Tibial nerve (tissue), 4 donors: ENCODE data around the gene DNAJB7. TPM values are rescaled to one million over a fixed set of nuclear protein-coding genes. Genes with fewer than 3 reads are reported as not detected.

Experiments used
- DNase-seq, 2 donors: peaks; one replicate each; pipeline ENCODE4 v3.0.0-alpha.2; 2019; ENCODE audit warnings: low spot score in 2 of 2
- H3K27ac ChIP-seq, 4 donors: fragments of 200-600 bp; sonication (generic) in 3 of 4; one replicate each; pipeline ENCODE4 v1.5.1; 2017 to 2019; ENCODE audit warnings: mild to moderate bottlenecking in 1 of 4
- H3K27me3 ChIP-seq, 2 donors: fragments of 200-600 bp; sonication (generic) in 1 of 2; one replicate each; pipeline versions ENCODE4 v1.5.1 to v1.6.0; 2017 to 2019
- H3K36me3 ChIP-seq, 3 donors: fragments of 200-600 bp; sonication (generic); one replicate each; pipeline ENCODE4 v1.5.1; 2018 to 2019
- H3K4me1 ChIP-seq, 4 donors: fragments of 200-600 bp; sonication (generic) in 3 of 4; one replicate each; pipeline ENCODE4 v1.5.1; 2017 to 2019
- H3K4me3 ChIP-seq, 4 donors: fragments of 200-600 bp; sonication (generic) in 3 of 4; one replicate each; pipeline ENCODE4 v1.5.1; 2017 to 2019; ENCODE audit warnings: mild to moderate bottlenecking in 1 of 4, moderate library complexity in 1 of 4
- H3K9me3 ChIP-seq, 4 donors: fragments of 200-600 bp; sonication (generic) in 3 of 4; one replicate each; pipeline ENCODE4 v1.5.1; 2017 to 2019
- CTCF ChIP-seq, 5 experiments: fragments of 200-600 bp in 3 of 5; fragments of 450-650 bp in 2 of 5; sonication (generic) in 3 of 5; IDR thresholded peaks; one replicate each; pipeline ENCODE4 v1.5.1; 2016 to 2019; ENCODE audit warnings: antibody characterized with exemption in 5 of 5, mild to moderate bottlenecking in 3 of 5, moderate library complexity in 2 of 5
- EP300 ChIP-seq, 2 donors: sonication (generic); formaldehyde crosslinking; IDR thresholded peaks; one replicate each; pipeline ENCODE4 v1.6.1; 2017; ENCODE audit warnings: antibody characterized with exemption in 2 of 2, mild to moderate bottlenecking in 1 of 2
- POLR2A ChIP-seq, 2 donors: fragments of 450-650 bp; IDR thresholded peaks; one replicate each; pipeline ENCODE4 v1.6.1; 2017; ENCODE audit warnings: antibody characterized with exemption in 2 of 2, mild to moderate bottlenecking in 2 of 2, moderate library complexity in 2 of 2
- WGBS, 2 donors: methylation state at CpG; one replicate each; pipeline ENCODE4 v1.1.5; 2018; 5-methylcytosine and 5-hydroxymethylcytosine counted together
- total RNA-seq, 4 donors: library from RNA; depleted of rRNA; stranded (reverse); fragments of >200 nt; gene quantifications; one replicate each; pipeline ENCODE4 v1.1.0, GENCODE V29; 2016

DNAJB7 gene
- total RNA-seq, 4 donors from 2014 or later: not detected

- DNase-seq: no peak
- H3K36me3 ChIP-seq: peaks cover 0 to 74% (median 6%) of the 10 kb centered on the region in 3 donors
- H3K4me1 ChIP-seq: peaks cover 0 to 4% (median 0%) of the 10 kb centered on the region in 4 donors
- 86 to 94% methylated on average over 3 of the region's 3 CpGs for WGBS, 2 donors
- H3K27me3 ChIP-seq: no peaks in the 10 kb centered on the region
- H3K27ac ChIP-seq: no peak overlapping the region
- TF ChIP-seq CTCF (IDR thresholded peaks at IDR 0.05) (no peak), POLR2A (IDR thresholded peaks at IDR 0.05) (no peak), EP300 (IDR thresholded peaks at IDR 0.05) (no peak)
- no peak overlapping the region for H3K4me3 ChIP-seq
- no peaks in the 10 kb centered on the region for H3K9me3 ChIP-seq
Measured at GRCh38 chr22:40890881-40891280, 29.0 kb upstream of the DNAJB7 start.

- no peak for TF ChIP-seq CTCF (IDR thresholded peaks at IDR 0.05)
- TF ChIP-seq EP300 (IDR thresholded peaks at IDR 0.05): no peak
- no peak for TF ChIP-seq POLR2A (IDR thresholded peaks at IDR 0.05)
- H3K4me1 ChIP-seq: no peaks in the 10 kb centered on the region
- H3K36me3 ChIP-seq: peaks cover 0 to 76% (median 6%) of the 10 kb centered on the region in 3 donors
- no peak for DNase-seq
- H3K27me3 ChIP-seq: no peaks in the 10 kb centered on the region
- no peaks in the 10 kb centered on the region for H3K9me3 ChIP-seq
- no peak overlapping the region for H3K27ac ChIP-seq
- no peak overlapping the region for H3K4me3 ChIP-seq
Measured at GRCh38 chr22:40889116-40889515, 27.2 kb upstream of the DNAJB7 start.

GRCh38 chr22:40878922-40879321 lies 17.0 kb upstream of the DNAJB7 start:
- Histone ChIP-seq H3K36me3 (peaks cover 0 to 56% (median 0%) of the 10 kb centered on the region in 3 donors), H3K27me3 (no peaks in the 10 kb centered on the region), H3K4me1 (no peaks in the 10 kb centered on the region), H3K27ac (no peak overlapping the region), H3K9me3 (no peaks in the 10 kb centered on the region), H3K4me3 (no peak overlapping the region)
- no peak for DNase-seq
- 66 to 79% methylated on average over 2 of the region's 2 CpGs for WGBS, 2 donors
- TF ChIP-seq CTCF (IDR thresholded peaks at IDR 0.05) (no peak), EP300 (IDR thresholded peaks at IDR 0.05) (no peak), POLR2A (IDR thresholded peaks at IDR 0.05) (no peak)

- Histone ChIP-seq H3K27me3 (no peaks in the 10 kb centered on the region), H3K4me3 (no peak overlapping the region), H3K36me3 (peaks cover 0 to 53% (median 0%) of the 10 kb centered on the region in 3 donors), H3K4me1 (no peaks in the 10 kb centered on the region), H3K9me3 (no peaks in the 10 kb centered on the region), H3K27ac (no peak overlapping the region)
- 55 to 59% methylated on average over 3 of the region's 3 CpGs for WGBS, 2 donors
- no peak for DNase-seq
- TF ChIP-seq POLR2A (IDR thresholded peaks at IDR 0.05): no peak
- no peak for TF ChIP-seq CTCF (IDR thresholded peaks at IDR 0.05)
- TF ChIP-seq EP300 (IDR thresholded peaks at IDR 0.05): no peak
Measured at GRCh38 chr22:40877488-40877887, 15.6 kb upstream of the DNAJB7 start.

- Histone ChIP-seq H3K4me3 (no peak overlapping the region), H3K4me1 (no peaks in the 10 kb centered on the region), H3K27me3 (no peaks in the 10 kb centered on the region), H3K36me3 (peaks cover 0 to 53% (median 0%) of the 10 kb centered on the region in 3 donors), H3K27ac (no peak overlapping the region), H3K9me3 (no peaks in the 10 kb centered on the region)
- WGBS, 2 donors: 62 to 70% methylated on average over 1 of the region's 1 CpG
- TF ChIP-seq POLR2A (IDR thresholded peaks at IDR 0.05) (no peak), CTCF (IDR thresholded peaks at IDR 0.05) (no peak), EP300 (IDR thresholded peaks at IDR 0.05) (no peak)
- no peak for DNase-seq
Measured at GRCh38 chr22:40876907-40877306, 15.0 kb upstream of the DNAJB7 start.
